Measurements from ENCODE around the gene RAB6A.
"Not testable (repeated sequence)": the region's sequence is repeated elsewhere in the genome, so short reads cannot be mapped to it uniquely, and the experiment has no call there.

The RAB6A gene

GRCh38 chr11:73752903-73753302 lies 8.0 kb downstream of the RAB6A start:
- TF ChIP-seq CTCF (IDR thresholded peaks at IDR 0.05; ENCODE audit: low read depth, low read length) = no peak
- no peak for DNase-seq (ENCODE audit: extremely low read depth, low read depth)

- no peak for TF ChIP-seq CTCF (IDR thresholded peaks at IDR 0.05; ENCODE audit: low read depth, low read length)
These were observed 8.5 kb downstream of the RAB6A start for GRCh38 chr11:73752216-73752867.

GRCh38 chr11:73750862-73751261 lies 10.0 kb downstream of the RAB6A start:
- DNase-seq (ENCODE audit: extremely low read depth, low read depth) = not testable (repeated sequence)

More at GRCh38 chr11:73752216-73752867, 8.5 kb downstream of the RAB6A start:
- no peak for DNase-seq (ENCODE audit: extremely low read depth, low read depth)

- DNase-seq (ENCODE audit: extremely low read depth, low read depth) = no peak
- TF ChIP-seq CTCF (IDR thresholded peaks at IDR 0.05; ENCODE audit: low read depth, low read length) = no peak
These were observed 10.6 kb downstream of the RAB6A start for GRCh38 chr11:73750228-73750627.

- DNase-seq (ENCODE audit: extremely low read depth, low read depth) = no peak
- TF ChIP-seq CTCF (IDR thresholded peaks at IDR 0.05; ENCODE audit: low read depth, low read length) = no peak
These were observed 11.8 kb downstream of the RAB6A start for GRCh38 chr11:73749118-73749517.

- DNase-seq (ENCODE audit: extremely low read depth, low read depth) = no peak
- no peak for TF ChIP-seq CTCF (IDR thresholded peaks at IDR 0.05; ENCODE audit: low read depth, low read length)
These were observed 12.6 kb downstream of the RAB6A start for GRCh38 chr11:73748300-73748699.

- no peak for DNase-seq (ENCODE audit: extremely low read depth, low read depth)
- no peak for TF ChIP-seq CTCF (IDR thresholded peaks at IDR 0.05; ENCODE audit: low read depth, low read length)
These were observed 13.1 kb downstream of the RAB6A start for GRCh38 chr11:73747762-73748161.

GRCh38 chr11:73746701-73747100 lies 14.2 kb downstream of the RAB6A start:
- no peak for DNase-seq (ENCODE audit: extremely low read depth, low read depth)
- no peak for TF ChIP-seq CTCF (IDR thresholded peaks at IDR 0.05; ENCODE audit: low read depth, low read length)

All from AG09319 (cell line).